ENCODE measurements around the gene GABBR2.

GRCh38 chr9:98465799-98466198, 242.9 kb downstream of the GABBR2 start:
- TF ChIP-seq CTCF (conservative IDR thresholded peaks at IDR 0.05) (no peak), ZFX (IDR thresholded peaks at IDR 0.05) (no peak)
